HepG2 (cell line): ENCODE data around the gene AZU1. TPM values are rescaled to one million over a fixed set of nuclear protein-coding genes. Genes with fewer than 3 reads are reported as not detected.

Experiments
- ATAC-seq: fragments of 200-7000 bp; cut with Tn5 transposase; 3 replicates; pipeline ENCODE4 v1.9.1; 2020; ENCODE audit warnings: mild to moderate bottlenecking, moderate library complexity
- BruUV-seq: library from RNA; stranded (reverse); fragments of 400-500 nt; replicated peaks from 2 replicates; lab custom pipeline; 2021; lab: Mats Ljungman, UMichigan
- CTCF ChIA-PET: fragments of 300-600 bp; formaldehyde crosslinking; extraction: SDS; loops from one replicate; lab custom pipeline; 2021; ENCODE audit warnings: low total read pairs, inconsistent platforms, low intra/inter-chr PET ratio; lab: Yijun Ruan, JAX
- POLR2A ChIA-PET: fragments of 350-600 bp; sonication (Branson Sonifier 250); formaldehyde crosslinking; loops from one replicate; lab custom pipeline; 2020; ENCODE audit warnings: antibody characterized with exemption, inconsistent platforms; lab: Yijun Ruan, JAX
- DNase-seq: peaks from one replicate; pipeline ENCODE4 v3.0.0-alpha.2; 2015; ENCODE audit warnings: low spot score
- FAIRE-seq: peaks from 3 replicates; lab custom pipeline; 2011; peaks lifted over from hg19 to GRCh38; lab: Jason Lieb, UNC
- H2AFZ ChIP-seq: one replicate; pipeline ENCODE4 v1.6.1; 2011; ENCODE audit warnings: low read length, inconsistent platforms
- H3K27ac ChIP-seq: fragments of 300-600 bp; 3 replicates; pipeline ENCODE4 v1.8.0; 2011; ENCODE audit warnings: mixed run types, mild to moderate bottlenecking, mixed read lengths, low read length, inconsistent platforms; ENCODE audit not compliant: insufficient read depth; ENCODE audit errors: extremely low read length
- H3K27me3 ChIP-seq, 2 experiments: fragments of 200-600 bp in 1 of 2; 2 replicates in 1 of 2; 3 replicates in 1 of 2; pipeline versions ENCODE4 v1.6.0 to v1.8.0; 2011; ENCODE audit warnings: low read length in 2 of 2, mild to moderate bottlenecking in 2 of 2, moderate library complexity in 2 of 2, inconsistent platforms in 1 of 2; ENCODE audit not compliant: insufficient read depth in 2 of 2, control insufficient read depth in 1 of 2
- H3K36me3 ChIP-seq, 2 experiments: fragments of 200-600 bp in 1 of 2; replicated peaks in 1 of 2; 2 replicates in 1 of 2; 3 replicates in 1 of 2; pipeline versions ENCODE4 v1.5.1 to v1.8.0; 2011; ENCODE audit warnings: low read length in 2 of 2, inconsistent platforms in 1 of 2; ENCODE audit not compliant: insufficient read depth in 2 of 2, control insufficient read depth in 1 of 2
- H3K4me1 ChIP-seq: 2 replicates; pipeline ENCODE4 v1.5.1; 2012; ENCODE audit warnings: low read length, inconsistent platforms; ENCODE audit not compliant: insufficient read depth
- H3K4me2 ChIP-seq: 2 replicates; pipeline ENCODE4 v1.6.0; 2011; ENCODE audit warnings: low read depth, low read length, inconsistent platforms
- H3K4me3 ChIP-seq, 3 experiments: fragments of 200-600 bp in 1 of 3; sonication (generic), shearing (Covaris generic) in 1 of 3; replicated peaks in 1 of 3; 2 replicates each; pipeline ENCODE4 v1.5.1; 2011 to 2016; ENCODE audit warnings: low read length in 3 of 3, inconsistent platforms in 2 of 3, low read depth in 2 of 3, mild to moderate bottlenecking in 2 of 3, control low read depth in 1 of 3, mixed read lengths in 1 of 3; ENCODE audit not compliant: insufficient read depth in 1 of 3
- H3K79me2 ChIP-seq: one replicate; pipeline ENCODE4 v1.6.1; 2011; ENCODE audit warnings: low read length, inconsistent platforms; ENCODE audit not compliant: insufficient read depth
- H3K9ac ChIP-seq: 2 replicates; pipeline ENCODE4 v1.6.0; 2011; ENCODE audit warnings: mild to moderate bottlenecking, low read depth, low read length, inconsistent platforms; ENCODE audit not compliant: insufficient read depth
- H3K9me3 ChIP-seq: 2 replicates; pipeline ENCODE4 v1.5.1; 2012; ENCODE audit warnings: mild to moderate bottlenecking, low read length
- H4K20me1 ChIP-seq: 2 replicates; pipeline ENCODE4 v1.6.0; 2011; ENCODE audit warnings: inconsistent platforms, mild to moderate bottlenecking, low read length, moderate library complexity; ENCODE audit not compliant: insufficient read depth
- JARID2 ChIP-seq: sonication (generic); formaldehyde crosslinking; IDR thresholded peaks from 2 replicates; pipeline ENCODE4 v1.8.1; 2023; ENCODE audit warnings: missing genetic modification reagents, inconsistent platforms; ENCODE audit not compliant: insufficient replicate concordance
- MTF2 ChIP-seq: sonication (generic); formaldehyde crosslinking; IDR thresholded peaks from 2 replicates; pipeline ENCODE4 v1.5.0; 2020; ENCODE audit warnings: missing genetic modification reagents, borderline replicate concordance
- NAIF1 ChIP-seq: sonication (generic); formaldehyde crosslinking; IDR thresholded peaks from 2 replicates; pipeline ENCODE4 v1.5.0; 2020; ENCODE audit warnings: mild to moderate bottlenecking, missing genetic modification reagents, borderline replicate concordance
- NFATC3 ChIP-seq: sonication (generic); formaldehyde crosslinking; IDR thresholded peaks from 2 replicates; pipeline ENCODE4 v1.5.1; 2020; ENCODE audit warnings: mild to moderate bottlenecking, missing genetic modification reagents
- NR3C1 ChIP-seq: sonication (generic); formaldehyde crosslinking; IDR thresholded peaks from 2 replicates; pipeline ENCODE4 v1.4.0; 2020; ENCODE audit warnings: missing genetic modification reagents
- RARG ChIP-seq: sonication (generic); formaldehyde crosslinking; IDR thresholded peaks from 2 replicates; pipeline ENCODE4 v1.4.0; 2020; ENCODE audit warnings: low read depth, mild to moderate bottlenecking, missing genetic modification reagents
- SALL1 ChIP-seq: sonication (generic); formaldehyde crosslinking; IDR thresholded peaks from 2 replicates; pipeline ENCODE4 v1.8.0; 2022; ENCODE audit warnings: mild to moderate bottlenecking, missing genetic modification reagents
- WIZ ChIP-seq: sonication (generic); formaldehyde crosslinking; IDR thresholded peaks from 2 replicates; pipeline ENCODE4 v1.5.1; 2020; ENCODE audit warnings: mild to moderate bottlenecking, missing genetic modification reagents
- ZKSCAN1 ChIP-seq: fragments of 150-350 bp; IDR thresholded peaks from 2 replicates; pipeline ENCODE4 v1.6.1; 2014; ENCODE audit warnings: low read length
- ZNF30 ChIP-seq: sonication (generic); formaldehyde crosslinking; IDR thresholded peaks from 2 replicates; pipeline ENCODE4 v1.5.0; 2020; ENCODE audit warnings: mild to moderate bottlenecking, missing genetic modification reagents
- ZNF556 ChIP-seq: sonication (generic); formaldehyde crosslinking; IDR thresholded peaks from 2 replicates; pipeline ENCODE4 v1.4.0; 2020; ENCODE audit warnings: mild to moderate bottlenecking, missing genetic modification reagents, borderline replicate concordance
- ZNF780A ChIP-seq: sonication (generic); formaldehyde crosslinking; IDR thresholded peaks from 2 replicates; pipeline ENCODE4 v1.8.0; 2022; ENCODE audit warnings: mild to moderate bottlenecking, missing genetic modification reagents, moderate library complexity
- WGBS: methylation state at CpG from one replicate; pipeline ENCODE4 v1.1.6; 2017; ENCODE audit warnings: low lambda C conversion rate; 5-methylcytosine and 5-hydroxymethylcytosine counted together
- in situ Hi-C: cut with HindIII; loops from 2 replicates; pipeline ENCODE4 v1.10.0; 2017; ENCODE audit warnings: low pct_unique_long_range_greater_than_20kb; ENCODE audit not compliant: extremely low pct_ligation_motif_present
- intact Hi-C: fragments of 100-400 bp; cut with micrococcal nuclease; formaldehyde crosslinking; loops from one replicate; pipeline ENCODE4 v1.10.0; 2022; ENCODE audit not compliant: unreplicated experiment
- polyA plus RNA-seq, 8 experiments: library from polyadenylated mRNA; depleted of rRNA in 3 of 8; stranded (reverse) in 7 of 8; unstranded in 1 of 8; fragments of >200 nt; fragmentation: Illumina TruSeq in 4 of 8; extraction: Trizol in 4 of 8; gene quantifications; 2 replicates each; pipeline versions ENCODE4 v1.2.1 to v1.2.3, GENCODE V29; 2011 to 2016; ENCODE audit warnings: low read depth in 4 of 8, missing spikeins in 1 of 8, mixed read lengths in 1 of 8; ENCODE audit not compliant: insufficient read depth in 1 of 8
- total RNA-seq, 5 experiments: library from RNA; depleted of rRNA; stranded (reverse); fragments of >200 nt; fragmentation: Illumina TruSeq; extraction: Trizol; gene quantifications; 2 replicates each; pipeline ENCODE4 v1.2.3, GENCODE V29; 2016; ENCODE audit warnings: low read depth in 1 of 5
- TF ChIP-seq, protein P1 (sequence below): sonication (generic); formaldehyde crosslinking; IDR thresholded peaks from 2 replicates; pipeline ENCODE4 v1.4.0; 2020; ENCODE audit warnings: missing genetic modification reagents, borderline replicate concordance
- TF ChIP-seq, protein P2 (sequence below): sonication (generic); formaldehyde crosslinking; IDR thresholded peaks from 2 replicates; pipeline ENCODE4 v1.5.1; 2020; ENCODE audit warnings: missing genetic modification reagents, mild to moderate bottlenecking, borderline replicate concordance
- TF ChIP-seq, protein P3 (sequence below): sonication (generic); formaldehyde crosslinking; IDR thresholded peaks from 2 replicates; pipeline ENCODE4 v1.8.1; 2023; ENCODE audit warnings: missing genetic modification reagents, mild to moderate bottlenecking, borderline replicate concordance
- TF ChIP-seq, protein P4 (sequence below): sonication (generic); formaldehyde crosslinking; IDR thresholded peaks from 2 replicates; pipeline ENCODE4 v1.4.0; 2020; ENCODE audit warnings: missing genetic modification reagents, borderline replicate concordance

AZU1 gene
- total and polyA plus RNA-seq, 2 of the 13 experiments (the other 11 are each of a cell fraction or from before 2014, with no cell fraction given) = not detected

DNA sequence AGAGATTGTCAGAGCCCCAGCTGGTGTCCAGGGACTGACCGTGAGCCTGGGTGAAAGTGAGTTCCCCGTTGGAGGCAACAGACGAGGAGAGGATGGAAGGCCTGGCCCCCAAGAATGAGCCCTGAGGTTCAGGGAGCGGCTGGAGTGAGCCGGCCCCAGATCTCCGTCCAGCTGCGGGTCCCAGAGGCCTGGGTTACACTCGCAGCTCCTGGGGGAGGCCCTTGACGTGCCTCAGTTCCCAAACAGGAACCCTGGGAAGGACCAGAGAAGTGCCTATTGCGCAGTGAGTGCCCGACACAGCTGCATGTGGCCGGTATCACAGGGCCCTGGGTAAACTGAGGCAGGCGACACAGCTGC, 23.3 kb downstream of the AZU1 start:
- CTCF ChIA-PET = no interaction called here
- FAIRE-seq (no peak), DNase-seq (no peak), ATAC-seq (no peak)
- in situ Hi-C loops (loop anchor here (10.0 kb wide), 1 partner anchor 86 kb away; no protein-coding TSS in a partner anchor), intact Hi-C loops (no loop called here)
- H2AFZ ChIP-seq = no peak overlapping the region
- peak overlapping the region in 1 of 3 experiments; percentile 24; a peak in 1 of 6 replicates for H3K4me3 ChIP-seq
- POLR2A ChIA-PET = interaction anchor here (0.9 to 1.1 kb wide), 2 partner anchors 52 to 69 kb away, joined by 3 to 4 read pairs; no protein-coding TSS in a partner anchor
- peaks cover 10 to 45% of the 10 kb centered on the region in 2 experiments for H3K27me3 ChIP-seq
- no TSS peak for BruUV-seq
- peak overlapping the region; percentile 54; the same call in 1 of the 2 replicates for H3K4me2 ChIP-seq
- H3K36me3 ChIP-seq = no peaks in the 10 kb centered on the region
- H3K79me2 ChIP-seq = no peaks in the 10 kb centered on the region
- H4K20me1 ChIP-seq = no peaks in the 10 kb centered on the region
- 9% methylated on average over 9 of the region's 13 CpGs for WGBS
- no peak overlapping the region for H3K9ac ChIP-seq
- H3K9me3 ChIP-seq = no peaks in the 10 kb centered on the region
- no peak overlapping the region for H3K27ac ChIP-seq
- H3K4me1 ChIP-seq = peaks cover 18% of the 10 kb centered on the region; the same call in 1 of the 2 replicates
- TF ChIP-seq JARID2 (CRISPR knock-in tag) (no peak), NR3C1 (CRISPR knock-in tag) (no peak), RARG (CRISPR knock-in tag) (no peak), WIZ (no peak), MTF2 (CRISPR knock-in tag) (0 out of 2 replicates have a peak, but pooled peaks have one; percentile 3), ZNF780A (CRISPR knock-in tag) (no peak), NFATC3 (CRISPR knock-in tag) (no peak), ZNF30 (CRISPR knock-in tag) (no peak), SALL1 (0 out of 2 replicates have a peak, but pooled peaks have one; percentile 6), ZKSCAN1 (no peak), ZNF556 (CRISPR knock-in tag) (no peak), NAIF1 (CRISPR knock-in tag) (no peak)
- TF ChIP-seq, protein P1, sequence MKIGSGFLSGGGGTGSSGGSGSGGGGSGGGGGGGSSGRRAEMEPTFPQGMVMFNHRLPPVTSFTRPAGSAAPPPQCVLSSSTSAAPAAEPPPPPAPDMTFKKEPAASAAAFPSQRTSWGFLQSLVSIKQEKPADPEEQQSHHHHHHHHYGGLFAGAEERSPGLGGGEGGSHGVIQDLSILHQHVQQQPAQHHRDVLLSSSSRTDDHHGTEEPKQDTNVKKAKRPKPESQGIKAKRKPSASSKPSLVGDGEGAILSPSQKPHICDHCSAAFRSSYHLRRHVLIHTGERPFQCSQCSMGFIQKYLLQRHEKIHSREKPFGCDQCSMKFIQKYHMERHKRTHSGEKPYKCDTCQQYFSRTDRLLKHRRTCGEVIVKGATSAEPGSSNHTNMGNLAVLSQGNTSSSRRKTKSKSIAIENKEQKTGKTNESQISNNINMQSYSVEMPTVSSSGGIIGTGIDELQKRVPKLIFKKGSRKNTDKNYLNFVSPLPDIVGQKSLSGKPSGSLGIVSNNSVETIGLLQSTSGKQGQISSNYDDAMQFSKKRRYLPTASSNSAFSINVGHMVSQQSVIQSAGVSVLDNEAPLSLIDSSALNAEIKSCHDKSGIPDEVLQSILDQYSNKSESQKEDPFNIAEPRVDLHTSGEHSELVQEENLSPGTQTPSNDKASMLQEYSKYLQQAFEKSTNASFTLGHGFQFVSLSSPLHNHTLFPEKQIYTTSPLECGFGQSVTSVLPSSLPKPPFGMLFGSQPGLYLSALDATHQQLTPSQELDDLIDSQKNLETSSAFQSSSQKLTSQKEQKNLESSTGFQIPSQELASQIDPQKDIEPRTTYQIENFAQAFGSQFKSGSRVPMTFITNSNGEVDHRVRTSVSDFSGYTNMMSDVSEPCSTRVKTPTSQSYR (CRISPR knock-in tag) = no peak
- TF ChIP-seq, protein P2, sequence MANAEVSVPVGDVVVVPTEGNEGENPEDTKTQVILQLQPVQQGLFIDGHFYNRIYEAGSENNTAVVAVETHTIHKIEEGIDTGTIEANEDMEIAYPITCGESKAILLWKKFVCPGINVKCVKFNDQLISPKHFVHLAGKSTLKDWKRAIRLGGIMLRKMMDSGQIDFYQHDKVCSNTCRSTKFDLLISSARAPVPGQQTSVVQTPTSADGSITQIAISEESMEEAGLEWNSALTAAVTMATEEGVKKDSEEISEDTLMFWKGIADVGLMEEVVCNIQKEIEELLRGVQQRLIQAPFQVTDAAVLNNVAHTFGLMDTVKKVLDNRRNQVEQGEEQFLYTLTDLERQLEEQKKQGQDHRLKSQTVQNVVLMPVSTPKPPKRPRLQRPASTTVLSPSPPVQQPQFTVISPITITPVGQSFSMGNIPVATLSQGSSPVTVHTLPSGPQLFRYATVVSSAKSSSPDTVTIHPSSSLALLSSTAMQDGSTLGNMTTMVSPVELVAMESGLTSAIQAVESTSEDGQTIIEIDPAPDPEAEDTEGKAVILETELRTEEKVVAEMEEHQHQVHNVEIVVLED (CRISPR knock-in tag) = no peak
- TF ChIP-seq, protein P3, sequence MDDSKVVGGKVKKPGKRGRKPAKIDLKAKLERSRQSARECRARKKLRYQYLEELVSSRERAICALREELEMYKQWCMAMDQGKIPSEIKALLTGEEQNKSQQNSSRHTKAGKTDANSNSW (CRISPR knock-in tag) = no peak
- TF ChIP-seq, protein P4, sequence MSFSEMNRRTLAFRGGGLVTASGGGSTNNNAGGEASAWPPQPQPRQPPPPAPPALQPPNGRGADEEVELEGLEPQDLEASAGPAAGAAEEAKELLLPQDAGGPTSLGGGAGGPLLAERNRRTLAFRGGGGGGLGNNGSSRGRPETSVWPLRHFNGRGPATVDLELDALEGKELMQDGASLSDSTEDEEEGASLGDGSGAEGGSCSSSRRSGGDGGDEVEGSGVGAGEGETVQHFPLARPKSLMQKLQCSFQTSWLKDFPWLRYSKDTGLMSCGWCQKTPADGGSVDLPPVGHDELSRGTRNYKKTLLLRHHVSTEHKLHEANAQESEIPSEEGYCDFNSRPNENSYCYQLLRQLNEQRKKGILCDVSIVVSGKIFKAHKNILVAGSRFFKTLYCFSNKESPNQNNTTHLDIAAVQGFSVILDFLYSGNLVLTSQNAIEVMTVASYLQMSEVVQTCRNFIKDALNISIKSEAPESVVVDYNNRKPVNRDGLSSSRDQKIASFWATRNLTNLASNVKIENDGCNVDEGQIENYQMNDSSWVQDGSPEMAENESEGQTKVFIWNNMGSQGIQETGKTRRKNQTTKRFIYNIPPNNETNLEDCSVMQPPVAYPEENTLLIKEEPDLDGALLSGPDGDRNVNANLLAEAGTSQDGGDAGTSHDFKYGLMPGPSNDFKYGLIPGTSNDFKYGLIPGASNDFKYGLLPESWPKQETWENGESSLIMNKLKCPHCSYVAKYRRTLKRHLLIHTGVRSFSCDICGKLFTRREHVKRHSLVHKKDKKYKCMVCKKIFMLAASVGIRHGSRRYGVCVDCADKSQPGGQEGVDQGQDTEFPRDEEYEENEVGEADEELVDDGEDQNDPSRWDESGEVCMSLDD = no peak
